Amygdala (tissue), 56 donors: ENCODE results near the gene ACAN.
A peak's percentile ranks its signal among the peaks of the same experiment; 100 is the strongest.

Source experiments
- DNase-seq, 56 donors: peaks; one replicate each; lab custom pipeline; 2025; lab: John Stamatoyannopoulos, UW

The ACAN gene

GRCh38 chr15:88800026-88800425 is 3.2 kb upstream of the ACAN start:
- no peak for DNase-seq

- DNase-seq: no peak
These were observed 2.5 kb upstream of the ACAN start for GRCh38 chr15:88800738-88801137.

- no peak for DNase-seq
These were observed 816 bp upstream of the ACAN start for GRCh38 chr15:88802250-88802990.

GRCh38 chr15:88802991-88803240 is 320 bp upstream of the ACAN start:
- DNase-seq: no peak

GRCh38 chr15:88803920-88804247 is 648 bp downstream of the ACAN start:
- DNase-seq: no peak

- DNase-seq: no peak
These were observed 1.0 kb downstream of the ACAN start for GRCh38 chr15:88804257-88804656.

GRCh38 chr15:88805031-88805780 is 2.0 kb downstream of the ACAN start:
- DNase-seq: no peak

- DNase-seq: no peak
These were observed 7.2 kb downstream of the ACAN start for GRCh38 chr15:88810446-88810845.

- no peak for DNase-seq
These were observed 8.9 kb downstream of the ACAN start for GRCh38 chr15:88812133-88812532.

- DNase-seq: no peak
These were observed 10.7 kb downstream of the ACAN start for GRCh38 chr15:88813960-88814359.

GRCh38 chr15:88814393-88814792 is 11.2 kb downstream of the ACAN start:
- no peak for DNase-seq

- DNase-seq: no peak
These were observed 15.7 kb downstream of the ACAN start for GRCh38 chr15:88818920-88819319.

- no peak for DNase-seq
These were observed 18.8 kb downstream of the ACAN start for GRCh38 chr15:88821993-88822392.

GRCh38 chr15:88828791-88829190 is 25.6 kb downstream of the ACAN start:
- no peak for DNase-seq

- no peak for DNase-seq
These were observed 26.8 kb downstream of the ACAN start for GRCh38 chr15:88830016-88830415.

- DNase-seq: no peak
These were observed 29.8 kb downstream of the ACAN start for GRCh38 chr15:88832820-88833730.

- DNase-seq: peak in 1 of 56 donors; percentile 2
These were observed 30.5 kb downstream of the ACAN start for GRCh38 chr15:88833731-88834100.

- DNase-seq: peak in 47 of 56 donors; percentile 2 to 64 (median 24)
These were observed 31.1 kb downstream of the ACAN start for GRCh38 chr15:88834211-88834812.

GRCh38 chr15:88835119-88835518 is 31.9 kb downstream of the ACAN start:
- no peak for DNase-seq

GRCh38 chr15:88835646-88836045 is 32.4 kb downstream of the ACAN start:
- DNase-seq: no peak

- DNase-seq: no peak
These were observed 35.4 kb downstream of the ACAN start for GRCh38 chr15:88838667-88839066.
